ENCODE data around the gene LAYN.
A peak's percentile ranks its signal among the peaks of the same experiment; 100 is the strongest.

DNA sequence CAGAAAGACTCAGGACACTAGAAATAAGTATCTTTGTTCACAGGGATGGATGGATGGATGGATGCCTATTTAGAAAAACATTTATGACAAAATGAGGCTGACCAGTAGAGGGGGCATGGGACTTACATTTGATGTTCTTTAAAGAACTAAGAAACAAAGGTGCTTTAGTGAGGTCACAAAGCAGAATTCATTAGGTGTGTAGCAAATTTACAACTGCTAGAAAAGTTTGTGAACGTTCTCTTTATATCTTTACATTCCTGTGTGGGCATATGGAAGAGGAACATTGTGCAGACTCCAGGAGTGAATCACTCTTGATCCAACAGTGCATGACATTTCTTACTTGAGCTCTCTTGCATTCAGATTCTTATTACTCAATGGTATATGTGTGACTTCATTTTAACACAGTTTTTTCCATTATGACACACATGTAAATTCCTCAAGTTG, 45.9 kb downstream of the LAYN start:
- TF ChIP-seq, protein P1, sequence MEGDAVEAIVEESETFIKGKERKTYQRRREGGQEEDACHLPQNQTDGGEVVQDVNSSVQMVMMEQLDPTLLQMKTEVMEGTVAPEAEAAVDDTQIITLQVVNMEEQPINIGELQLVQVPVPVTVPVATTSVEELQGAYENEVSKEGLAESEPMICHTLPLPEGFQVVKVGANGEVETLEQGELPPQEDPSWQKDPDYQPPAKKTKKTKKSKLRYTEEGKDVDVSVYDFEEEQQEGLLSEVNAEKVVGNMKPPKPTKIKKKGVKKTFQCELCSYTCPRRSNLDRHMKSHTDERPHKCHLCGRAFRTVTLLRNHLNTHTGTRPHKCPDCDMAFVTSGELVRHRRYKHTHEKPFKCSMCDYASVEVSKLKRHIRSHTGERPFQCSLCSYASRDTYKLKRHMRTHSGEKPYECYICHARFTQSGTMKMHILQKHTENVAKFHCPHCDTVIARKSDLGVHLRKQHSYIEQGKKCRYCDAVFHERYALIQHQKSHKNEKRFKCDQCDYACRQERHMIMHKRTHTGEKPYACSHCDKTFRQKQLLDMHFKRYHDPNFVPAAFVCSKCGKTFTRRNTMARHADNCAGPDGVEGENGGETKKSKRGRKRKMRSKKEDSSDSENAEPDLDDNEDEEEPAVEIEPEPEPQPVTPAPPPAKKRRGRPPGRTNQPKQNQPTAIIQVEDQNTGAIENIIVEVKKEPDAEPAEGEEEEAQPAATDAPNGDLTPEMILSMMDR (IDR thresholded peaks at IDR 0.05): peak; percentile 10 to 65 (median 52)
- TF ChIP-seq POLR2A (IDR thresholded peaks at IDR 0.05): no peak
